Measurements from ENCODE around the gene SYDE1. TPM values are rescaled to one million over a fixed set of nuclear protein-coding genes. Genes with fewer than 3 reads are reported as not detected.

The SYDE1 gene
- total and polyA plus RNA-seq, 10 of the 15 experiments (the other 5 are each of a cell fraction or from before 2014, with no cell fraction given), result not detected

- TF ChIP-seq, protein P1, sequence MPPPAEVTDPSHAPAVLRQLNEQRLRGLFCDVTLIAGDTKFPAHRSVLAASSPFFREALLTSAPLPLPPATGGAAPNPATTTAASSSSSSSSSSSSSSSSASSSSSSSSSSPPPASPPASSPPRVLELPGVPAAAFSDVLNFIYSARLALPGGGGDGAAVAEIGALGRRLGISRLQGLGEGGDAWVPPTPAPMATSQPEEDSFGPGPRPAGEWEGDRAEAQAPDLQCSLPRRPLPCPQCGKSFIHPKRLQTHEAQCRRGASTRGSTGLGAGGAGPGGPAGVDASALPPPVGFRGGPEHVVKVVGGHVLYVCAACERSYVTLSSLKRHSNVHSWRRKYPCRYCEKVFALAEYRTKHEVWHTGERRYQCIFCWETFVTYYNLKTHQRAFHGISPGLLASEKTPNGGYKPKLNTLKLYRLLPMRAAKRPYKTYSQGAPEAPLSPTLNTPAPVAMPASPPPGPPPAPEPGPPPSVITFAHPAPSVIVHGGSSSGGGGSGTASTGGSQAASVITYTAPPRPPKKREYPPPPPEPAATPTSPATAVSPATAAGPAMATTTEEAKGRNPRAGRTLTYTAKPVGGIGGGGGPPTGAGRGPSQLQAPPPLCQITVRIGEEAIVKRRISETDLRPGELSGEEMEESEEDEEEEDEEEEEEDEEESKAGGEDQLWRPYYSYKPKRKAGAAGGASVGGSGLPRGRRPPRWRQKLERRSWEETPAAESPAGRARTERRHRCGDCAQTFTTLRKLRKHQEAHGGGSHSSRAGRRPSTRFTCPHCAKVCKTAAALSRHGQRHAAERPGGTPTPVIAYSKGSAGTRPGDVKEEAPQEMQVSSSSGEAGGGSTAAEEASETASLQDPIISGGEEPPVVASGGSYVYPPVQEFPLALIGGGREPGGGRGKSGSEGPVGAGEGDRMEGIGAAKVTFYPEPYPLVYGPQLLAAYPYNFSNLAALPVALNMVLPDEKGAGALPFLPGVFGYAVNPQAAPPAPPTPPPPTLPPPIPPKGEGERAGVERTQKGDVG (CRISPR knock-in tag; IDR thresholded peaks at IDR 0.05), result no peak
- TF ChIP-seq MTA2 (IDR thresholded peaks at IDR 0.05; ENCODE audit: low read depth), result no peak
- TF ChIP-seq SUPT20H (IDR thresholded peaks at IDR 0.05; ENCODE audit: borderline replicate concordance, control insufficient read depth, low read depth, low read length), result no peak
- TF ChIP-seq, protein P2, sequence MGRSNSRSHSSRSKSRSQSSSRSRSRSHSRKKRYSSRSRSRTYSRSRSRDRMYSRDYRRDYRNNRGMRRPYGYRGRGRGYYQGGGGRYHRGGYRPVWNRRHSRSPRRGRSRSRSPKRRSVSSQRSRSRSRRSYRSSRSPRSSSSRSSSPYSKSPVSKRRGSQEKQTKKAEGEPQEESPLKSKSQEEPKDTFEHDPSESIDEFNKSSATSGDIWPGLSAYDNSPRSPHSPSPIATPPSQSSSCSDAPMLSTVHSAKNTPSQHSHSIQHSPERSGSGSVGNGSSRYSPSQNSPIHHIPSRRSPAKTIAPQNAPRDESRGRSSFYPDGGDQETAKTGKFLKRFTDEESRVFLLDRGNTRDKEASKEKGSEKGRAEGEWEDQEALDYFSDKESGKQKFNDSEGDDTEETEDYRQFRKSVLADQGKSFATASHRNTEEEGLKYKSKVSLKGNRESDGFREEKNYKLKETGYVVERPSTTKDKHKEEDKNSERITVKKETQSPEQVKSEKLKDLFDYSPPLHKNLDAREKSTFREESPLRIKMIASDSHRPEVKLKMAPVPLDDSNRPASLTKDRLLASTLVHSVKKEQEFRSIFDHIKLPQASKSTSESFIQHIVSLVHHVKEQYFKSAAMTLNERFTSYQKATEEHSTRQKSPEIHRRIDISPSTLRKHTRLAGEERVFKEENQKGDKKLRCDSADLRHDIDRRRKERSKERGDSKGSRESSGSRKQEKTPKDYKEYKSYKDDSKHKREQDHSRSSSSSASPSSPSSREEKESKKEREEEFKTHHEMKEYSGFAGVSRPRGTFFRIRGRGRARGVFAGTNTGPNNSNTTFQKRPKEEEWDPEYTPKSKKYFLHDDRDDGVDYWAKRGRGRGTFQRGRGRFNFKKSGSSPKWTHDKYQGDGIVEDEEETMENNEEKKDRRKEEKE (IDR thresholded peaks at IDR 0.05), result no peak
- TF ChIP-seq MEF2A (IDR thresholded peaks at IDR 0.05; ENCODE audit: insufficient read depth, low read depth, low read length), result no peak
Measured at GRCh38 chr19:15142313-15142712, 35.1 kb downstream of the SYDE1 start (continued).

DNA sequence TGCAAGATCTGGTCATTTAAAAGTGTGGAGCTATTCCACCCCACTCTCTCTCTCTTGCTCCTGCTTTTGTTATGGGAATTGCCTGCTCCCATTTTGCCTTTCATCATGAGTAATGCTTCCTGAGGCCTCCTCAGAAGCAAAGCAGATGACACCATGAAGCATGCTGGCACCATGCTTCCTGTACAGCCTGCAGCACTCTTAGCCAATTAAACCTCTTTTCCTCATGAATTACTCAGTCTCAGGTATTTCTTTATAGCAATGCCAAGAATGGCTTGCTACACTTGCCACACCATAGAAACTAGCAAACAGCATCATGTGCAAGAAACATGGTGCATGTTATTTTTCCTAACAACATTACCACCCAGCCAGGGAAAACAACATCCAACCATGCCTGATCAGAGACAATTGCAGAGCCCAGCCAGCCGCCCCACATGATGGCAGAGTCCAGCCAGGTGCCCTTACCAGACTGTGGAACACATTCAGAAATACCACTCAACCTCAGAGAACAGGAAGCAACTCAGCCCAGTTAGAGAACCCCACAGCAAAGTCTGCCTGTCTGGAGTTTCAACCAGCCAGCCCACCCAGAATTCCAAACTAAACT lies 36.9 kb downstream of the SYDE1 start:
- BruUV-seq (replicated peaks), result no TSS peak
- 10% methylated on average over 1 of the region's 1 CpG for WGBS (ENCODE audit: insufficient coverage, insufficient replicate concordance, low lambda C conversion rate, missing lambda C conversion rate)
- no peak for FAIRE-seq
- ChIA-PET SMC1A (ENCODE audit: uncharacterized antibody, unreplicated experiment) (no interaction called here), POLR2A (no interaction called here), RAD21 (ENCODE audit: unreplicated experiment) (no interaction called here), CTCF (no interaction called here)
- no peaks in the 10 kb centered on the region for H3K27me3 ChIP-seq (replicated peaks in 1 of 2; ENCODE audit: control insufficient read depth in 2 of 2, insufficient read depth in 2 of 2, low read length in 1 of 2)
- no peak overlapping the region for H3K4me3 ChIP-seq
- H3K9ac ChIP-seq (ENCODE audit: control insufficient read depth, insufficient read depth, low read length), result no peak overlapping the region
- ATAC-seq, result no peak
- TF ChIP-seq NFIC (IDR thresholded peaks at IDR 0.05; ENCODE audit: low read depth, low read length) (no peak), BCL11A (IDR thresholded peaks at IDR 0.05; ENCODE audit: low read depth, low read length) (no peak), WRNIP1 (IDR thresholded peaks at IDR 0.05; ENCODE audit: borderline replicate concordance, low read depth, low read length) (no peak), ETV6 (conservative IDR thresholded peaks at IDR 0.05 in 1 of 2, IDR thresholded peaks at IDR 0.05 in 1 of 2; ENCODE audit: borderline replicate concordance in 1 of 2, low read depth in 1 of 2) (no peak), ESRRA (IDR thresholded peaks at IDR 0.05; ENCODE audit: low read length) (no peak), BCL3 (IDR thresholded peaks at IDR 0.05; ENCODE audit: borderline replicate concordance, insufficient read depth, low read depth, low read length, poor library complexity, severe bottlenecking) (no peak), PAX8 (IDR thresholded peaks at IDR 0.05) (no peak), NRF1 (conservative IDR thresholded peaks at IDR 0.05; ENCODE audit: low read depth, low read length) (no peak)
- TF ChIP-seq, protein P3, sequence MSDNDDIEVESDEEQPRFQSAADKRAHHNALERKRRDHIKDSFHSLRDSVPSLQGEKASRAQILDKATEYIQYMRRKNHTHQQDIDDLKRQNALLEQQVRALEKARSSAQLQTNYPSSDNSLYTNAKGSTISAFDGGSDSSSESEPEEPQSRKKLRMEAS (IDR thresholded peaks at IDR 0.05; ENCODE audit: low read depth, low read length), result no peak
- H2AFZ ChIP-seq (ENCODE audit: control insufficient read depth, low read depth, low read length), result no peak overlapping the region
- H3K36me3 ChIP-seq (ENCODE audit: control insufficient read depth in 2 of 2, insufficient read depth in 2 of 2, low read length in 1 of 2), result no peaks in the 10 kb centered on the region
- no peaks in the 10 kb centered on the region; the same call in 2 of the 3 replicates for H3K9me3 ChIP-seq (replicated peaks; ENCODE audit: control insufficient read depth, insufficient read depth, low read length)
- no peaks in the 10 kb centered on the region for H3K79me2 ChIP-seq (ENCODE audit: control insufficient read depth, insufficient read depth, low read length)
- intact Hi-C loops (cut with micrococcal nuclease; ENCODE audit: unreplicated experiment), result no loop called here
- no peak overlapping the region for H3K27ac ChIP-seq (ENCODE audit: control insufficient read depth, insufficient read depth)
- in situ Hi-C loops (cut with MboI), result no loop called here
- H4K20me1 ChIP-seq (ENCODE audit: control insufficient read depth, insufficient read depth), result no peaks in the 10 kb centered on the region
- no peak overlapping the region for H3K4me2 ChIP-seq (ENCODE audit: control insufficient read depth, insufficient read depth)
- H3K4me1 ChIP-seq (ENCODE audit: control insufficient read depth, insufficient read depth, low read length), result no peaks in the 10 kb centered on the region
- no peak for DNase-seq (ENCODE audit: low read depth, low spot score)
